CD4-positive, CD25-positive, alpha-beta regulatory T cell (primary cell): ENCODE results near the gene RAD23B. TPM values are rescaled to one million over a fixed set of nuclear protein-coding genes. Genes with fewer than 3 reads are reported as not detected.

Experiments
- ATAC-seq, 2 donors: fragments of 150-1000 bp; cut with Tn5 transposase; one replicate each; pipeline ENCODE4 v1.10.0; 2021; ENCODE audit warnings: low read depth in 2 of 2, moderate number of reproducible peaks in 2 of 2, moderate library complexity in 1 of 2
- DNase-seq, 3 donors: peaks; one replicate each; pipeline versions ENCODE4 v3.0.0 to v3.0.0-alpha.2; 2012 to 2022; ENCODE audit warnings: mixed read lengths in 1 of 3
- H3K27ac ChIP-seq: one replicate; pipeline ENCODE4 v1.7.0; 2013; ENCODE audit warnings: mild to moderate bottlenecking, low read length; ENCODE audit not compliant: insufficient read depth, poor library complexity, severe bottlenecking
- H3K27me3 ChIP-seq: one replicate; pipeline ENCODE4 v1.7.0; 2013; ENCODE audit warnings: low read length; ENCODE audit not compliant: control insufficient read depth, insufficient read depth
- H3K36me3 ChIP-seq: one replicate; pipeline ENCODE4 v1.7.0; 2013; ENCODE audit warnings: mild to moderate bottlenecking, low read length, moderate library complexity; ENCODE audit not compliant: control insufficient read depth, insufficient read depth
- H3K4me1 ChIP-seq: 2 replicates; pipeline ENCODE4 v1.7.0; 2013; ENCODE audit warnings: mild to moderate bottlenecking, low read length; ENCODE audit not compliant: insufficient read depth, control insufficient read depth, poor library complexity, severe bottlenecking
- H3K4me3 ChIP-seq: one replicate; pipeline ENCODE4 v1.7.0; 2013; ENCODE audit warnings: low read depth, mild to moderate bottlenecking, low read length, moderate library complexity
- H3K9me3 ChIP-seq, 2 experiments: 1 replicate in 1 of 2; 2 replicates in 1 of 2; pipeline ENCODE4 v1.7.0; 2013; ENCODE audit warnings: low read length in 2 of 2, mild to moderate bottlenecking in 1 of 2, moderate library complexity in 1 of 2; ENCODE audit not compliant: control insufficient read depth in 2 of 2
- H3K27ac Mint-ChIP-seq, 3 donors: one replicate each; pipeline ENCODE4 v1.8.0; 2020 to 2022; ENCODE audit warnings: mild to moderate bottlenecking in 3 of 3, mixed read lengths in 3 of 3, moderate library complexity in 2 of 3
- H3K27me3 Mint-ChIP-seq: one replicate; pipeline ENCODE4 v1.8.0; 2022; ENCODE audit warnings: mild to moderate bottlenecking, mixed read lengths
- H3K36me3 Mint-ChIP-seq: one replicate; pipeline ENCODE4 v1.8.0; 2020; ENCODE audit warnings: mixed read lengths
- H3K4me1 Mint-ChIP-seq, 4 donors: one replicate each; pipeline ENCODE4 v1.8.0; 2020 to 2022; ENCODE audit warnings: mixed read lengths in 4 of 4, mild to moderate bottlenecking in 1 of 4
- H3K4me3 Mint-ChIP-seq, 4 donors: one replicate each; pipeline ENCODE4 v1.8.0; 2020 to 2022; ENCODE audit warnings: mild to moderate bottlenecking in 4 of 4, mixed read lengths in 4 of 4, moderate library complexity in 3 of 4
- H3K9me3 Mint-ChIP-seq, 7 donors: one replicate each; pipeline ENCODE4 v1.8.0; 2020 to 2022; ENCODE audit warnings: mixed read lengths in 7 of 7, mild to moderate bottlenecking in 3 of 7, moderate library complexity in 2 of 7
- polyA plus RNA-seq, 4 donors: library from polyadenylated mRNA; unstranded; fragments of 300-500 nt; fragmentation: Illumina TruSeq; gene quantifications; one replicate each; pipeline ENCODE4 v1.2.3, GENCODE V29; 2021
- total RNA-seq: library from RNA; stranded (reverse); gene quantifications from one replicate; pipeline ENCODE4 v1.2.3, GENCODE V29; 2022

RAD23B gene
- total and polyA plus RNA-seq, 5 donors from 2014 or later, result 8.9 to 65.4 (median 17.9) TPM

DNA sequence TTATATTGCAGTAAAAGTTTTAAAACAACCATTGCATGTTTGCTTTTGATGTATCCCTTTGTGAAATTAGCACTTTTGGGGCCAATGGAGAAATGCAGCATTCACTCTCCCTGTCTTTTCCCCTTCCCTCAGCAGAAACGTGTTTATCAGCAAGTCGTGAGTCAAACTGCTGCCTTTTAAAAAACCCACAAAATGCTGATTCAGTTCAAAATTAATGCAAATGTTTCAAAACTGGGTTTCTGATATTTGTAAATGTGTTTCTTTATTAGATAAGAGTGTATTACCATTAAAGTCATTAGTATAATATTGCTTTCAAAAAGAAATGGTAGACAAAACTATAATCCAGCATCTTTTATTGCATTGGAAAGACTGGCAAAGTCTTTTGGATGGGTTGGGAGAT is 47.3 kb downstream of the RAD23B start:
- Histone ChIP-seq H3K27me3 (no peaks in the 10 kb centered on the region), H3K4me1 (no peaks in the 10 kb centered on the region), H3K27ac (no peak overlapping the region), H3K4me3 (no peak overlapping the region), H3K9me3 (peaks cover 5 to 6% of the 10 kb centered on the region in 2 experiments), H3K36me3 (peaks cover 74% of the 10 kb centered on the region)
- no peak for DNase-seq
- peaks cover 8 to 16% (median 11%) of the 10 kb centered on the region in 4 donors for H3K4me1 Mint-ChIP-seq
- no peak overlapping the region for H3K27ac Mint-ChIP-seq
- H3K4me3 Mint-ChIP-seq, result no peak overlapping the region
- H3K27me3 Mint-ChIP-seq, result no peaks in the 10 kb centered on the region
- H3K9me3 Mint-ChIP-seq, result peaks cover 0 to 7% (median 0%) of the 10 kb centered on the region in 7 donors
- H3K36me3 Mint-ChIP-seq, result peaks cover 67% of the 10 kb centered on the region
- no peak for ATAC-seq

DNA sequence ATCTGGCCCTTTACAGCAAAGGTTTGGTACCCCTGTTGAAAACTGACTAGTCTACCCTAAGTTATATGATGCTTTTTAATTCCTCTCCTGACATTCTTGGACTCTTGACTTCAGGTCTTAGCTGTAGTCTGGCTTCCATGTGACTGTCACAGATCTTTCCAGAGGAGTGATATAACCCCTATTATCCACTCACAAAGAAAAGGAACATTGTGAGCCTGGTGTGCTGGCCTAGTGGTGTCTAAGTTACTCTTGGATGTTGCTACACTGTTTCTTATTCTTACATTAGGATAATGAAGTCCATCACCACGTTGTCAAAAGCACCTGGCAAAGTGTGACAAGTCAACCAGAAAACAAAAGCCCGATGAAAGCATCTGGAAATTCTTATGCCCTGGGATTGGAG is 49.8 kb downstream of the RAD23B start:
- ATAC-seq (no peak), DNase-seq (no peak)
- H3K4me3 Mint-ChIP-seq, result no peak overlapping the region
- peaks cover 50% of the 10 kb centered on the region for H3K36me3 Mint-ChIP-seq
- Histone ChIP-seq H3K36me3 (peaks cover 63% of the 10 kb centered on the region), H3K4me3 (no peak overlapping the region), H3K27me3 (no peaks in the 10 kb centered on the region), H3K4me1 (no peaks in the 10 kb centered on the region), H3K9me3 (no peaks in the 10 kb centered on the region), H3K27ac (no peak overlapping the region)
- H3K4me1 Mint-ChIP-seq, result peaks cover 0 to 10% (median 4%) of the 10 kb centered on the region in 4 donors
- no peaks in the 10 kb centered on the region for H3K27me3 Mint-ChIP-seq
- peak overlapping the region in 1 of 3 donors; percentile 91 for H3K27ac Mint-ChIP-seq
- no peaks in the 10 kb centered on the region for H3K9me3 Mint-ChIP-seq

DNA sequence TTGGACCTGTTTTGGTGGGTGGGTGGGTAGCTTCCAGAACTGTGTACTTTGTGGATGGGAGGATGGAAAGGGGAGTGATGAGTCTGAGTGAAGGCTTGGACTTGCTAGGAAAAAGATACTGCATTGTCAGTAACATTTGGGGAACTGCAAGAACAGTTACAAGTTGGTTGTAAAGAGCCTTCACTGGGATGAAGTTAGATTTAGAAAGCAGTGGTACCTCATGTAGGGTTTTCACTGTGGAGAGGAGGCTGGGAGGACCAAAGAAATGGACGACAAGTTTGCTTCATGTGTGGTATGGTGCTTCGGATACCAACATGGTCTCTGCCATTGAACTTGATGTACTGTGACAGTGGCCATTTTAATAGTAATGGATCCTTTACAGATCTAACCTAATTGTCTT is 50.3 kb downstream of the RAD23B start:
- Mint-ChIP-seq H3K27ac (peak overlapping the region in 1 of 3 donors; percentile 91), H3K36me3 (peaks cover 45% of the 10 kb centered on the region), H3K9me3 (no peaks in the 10 kb centered on the region), H3K4me3 (no peak overlapping the region), H3K27me3 (no peaks in the 10 kb centered on the region), H3K4me1 (peaks cover 0 to 7% (median 3%) of the 10 kb centered on the region in 4 donors)
- Histone ChIP-seq H3K4me1 (no peaks in the 10 kb centered on the region), H3K4me3 (no peak overlapping the region), H3K9me3 (no peaks in the 10 kb centered on the region), H3K36me3 (peaks cover 58% of the 10 kb centered on the region), H3K27ac (no peak overlapping the region), H3K27me3 (no peaks in the 10 kb centered on the region)
- no peak for DNase-seq
- no peak for ATAC-seq

DNA sequence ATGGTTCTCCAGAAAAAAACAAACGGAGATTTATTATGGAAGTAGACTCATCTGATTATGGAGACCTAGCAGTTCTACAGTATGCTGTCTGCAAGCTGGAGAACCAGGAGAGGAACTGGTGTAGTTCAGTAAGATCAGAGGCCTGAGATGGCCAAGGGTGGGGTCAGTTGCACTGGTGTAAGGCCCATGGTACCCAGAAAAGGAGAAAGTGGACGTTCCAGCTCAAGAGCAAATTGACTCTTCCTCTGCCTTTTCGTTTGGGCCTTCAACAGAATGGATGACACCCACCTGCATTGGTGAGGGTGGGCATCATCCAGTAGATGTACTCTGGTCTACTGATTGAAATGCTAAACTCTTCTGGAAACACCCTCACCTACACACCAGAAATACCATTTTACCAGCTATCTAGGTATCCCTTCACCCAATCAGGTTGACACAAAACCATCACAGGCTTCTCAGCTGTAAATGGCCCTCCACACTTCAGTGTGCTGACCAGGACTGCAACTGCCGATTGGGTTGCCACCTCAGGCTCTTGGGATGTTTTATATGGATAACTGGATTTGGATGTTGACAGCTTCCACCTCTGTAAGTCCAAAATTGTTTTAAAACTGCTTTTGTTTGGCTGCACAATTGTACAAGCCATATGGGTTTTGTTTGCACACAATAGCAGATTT is 51.2 kb downstream of the RAD23B start:
- Mint-ChIP-seq H3K4me3 (no peak overlapping the region), H3K27me3 (no peaks in the 10 kb centered on the region), H3K27ac (no peak overlapping the region), H3K36me3 (peaks cover 42% of the 10 kb centered on the region), H3K4me1 (peaks cover 0 to 7% (median 1%) of the 10 kb centered on the region in 4 donors), H3K9me3 (no peaks in the 10 kb centered on the region)
- H3K27ac ChIP-seq, result no peak overlapping the region
- no peaks in the 10 kb centered on the region for H3K27me3 ChIP-seq
- no peak overlapping the region for H3K4me3 ChIP-seq
- DNase-seq, result no peak
- no peaks in the 10 kb centered on the region for H3K9me3 ChIP-seq
- no peaks in the 10 kb centered on the region for H3K4me1 ChIP-seq
- peaks cover 49% of the 10 kb centered on the region for H3K36me3 ChIP-seq
- ATAC-seq, result no peak

DNA sequence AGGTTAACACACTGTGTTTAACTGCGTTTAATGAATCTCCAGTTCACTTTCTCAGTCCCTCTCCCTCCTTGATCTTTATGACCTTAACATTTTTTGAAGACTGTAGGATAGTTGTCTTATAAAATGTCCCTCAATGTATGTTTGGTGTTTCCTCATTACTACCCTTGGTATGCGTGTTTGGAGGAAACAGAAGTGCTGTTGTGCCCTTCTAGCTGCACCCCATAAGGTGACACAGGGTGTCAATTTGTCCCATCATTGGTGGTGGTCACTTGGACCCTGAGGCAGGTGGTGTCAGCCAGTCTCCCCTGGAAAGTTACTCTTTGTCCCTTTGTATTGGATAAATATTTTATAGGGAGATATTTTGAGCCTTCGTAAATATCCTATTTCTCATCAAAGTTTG is 52.3 kb downstream of the RAD23B start:
- no peak for ATAC-seq
- H3K36me3 Mint-ChIP-seq, result peaks cover 38% of the 10 kb centered on the region
- DNase-seq, result no peak
- H3K4me1 Mint-ChIP-seq, result peaks cover 0 to 7% (median 3%) of the 10 kb centered on the region in 4 donors
- Histone ChIP-seq H3K4me1 (no peaks in the 10 kb centered on the region), H3K36me3 (peaks cover 39% of the 10 kb centered on the region), H3K4me3 (no peak overlapping the region), H3K27me3 (no peaks in the 10 kb centered on the region), H3K27ac (no peak overlapping the region), H3K9me3 (no peaks in the 10 kb centered on the region)
- no peak overlapping the region for H3K4me3 Mint-ChIP-seq
- no peaks in the 10 kb centered on the region for H3K27me3 Mint-ChIP-seq
- H3K9me3 Mint-ChIP-seq, result no peaks in the 10 kb centered on the region
- H3K27ac Mint-ChIP-seq, result no peak overlapping the region

DNA sequence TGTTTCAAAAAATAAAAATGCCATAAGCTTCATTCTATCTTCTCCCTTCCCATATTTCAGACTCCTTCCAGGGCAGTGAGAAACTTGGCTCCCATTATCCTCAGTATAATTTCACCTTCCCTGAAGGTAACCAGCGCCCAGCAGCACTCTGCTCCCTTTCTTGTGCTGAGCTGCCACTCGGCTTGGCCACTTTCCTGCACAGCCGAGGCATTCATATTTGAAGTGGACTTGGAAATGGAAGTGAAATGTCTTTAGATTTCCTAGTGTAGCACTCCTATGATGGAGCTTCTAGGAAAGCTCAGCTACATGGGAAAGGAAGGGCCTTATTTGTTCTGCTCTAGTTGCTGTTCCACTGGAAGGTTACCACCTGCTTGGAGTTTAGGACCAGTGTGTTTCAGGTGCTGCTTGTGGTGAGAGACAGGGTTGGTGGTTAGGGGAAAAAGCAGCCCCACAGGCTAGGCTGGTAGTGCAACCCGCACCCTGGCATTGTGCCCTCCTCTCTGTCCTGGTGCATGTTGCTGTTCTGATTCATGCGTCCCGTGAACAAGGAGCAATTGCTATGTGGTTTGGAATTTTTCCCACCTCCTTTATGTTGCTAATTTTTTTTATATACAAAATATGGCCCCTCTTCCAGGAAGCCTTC is 53.8 kb downstream of the RAD23B start:
- no peak for DNase-seq
- Mint-ChIP-seq H3K4me1 (peaks cover 5 to 10% (median 10%) of the 10 kb centered on the region in 4 donors), H3K9me3 (no peaks in the 10 kb centered on the region), H3K36me3 (peaks cover 23% of the 10 kb centered on the region), H3K27me3 (no peaks in the 10 kb centered on the region), H3K27ac (peak overlapping the region in 2 of 3 donors; percentile 11 to 32), H3K4me3 (no peak overlapping the region)
- Histone ChIP-seq H3K9me3 (no peaks in the 10 kb centered on the region), H3K4me1 (peaks cover 5% of the 10 kb centered on the region), H3K27ac (no peak overlapping the region), H3K27me3 (no peaks in the 10 kb centered on the region), H3K36me3 (peaks cover 23% of the 10 kb centered on the region), H3K4me3 (no peak overlapping the region)
- ATAC-seq, result no peak

DNA sequence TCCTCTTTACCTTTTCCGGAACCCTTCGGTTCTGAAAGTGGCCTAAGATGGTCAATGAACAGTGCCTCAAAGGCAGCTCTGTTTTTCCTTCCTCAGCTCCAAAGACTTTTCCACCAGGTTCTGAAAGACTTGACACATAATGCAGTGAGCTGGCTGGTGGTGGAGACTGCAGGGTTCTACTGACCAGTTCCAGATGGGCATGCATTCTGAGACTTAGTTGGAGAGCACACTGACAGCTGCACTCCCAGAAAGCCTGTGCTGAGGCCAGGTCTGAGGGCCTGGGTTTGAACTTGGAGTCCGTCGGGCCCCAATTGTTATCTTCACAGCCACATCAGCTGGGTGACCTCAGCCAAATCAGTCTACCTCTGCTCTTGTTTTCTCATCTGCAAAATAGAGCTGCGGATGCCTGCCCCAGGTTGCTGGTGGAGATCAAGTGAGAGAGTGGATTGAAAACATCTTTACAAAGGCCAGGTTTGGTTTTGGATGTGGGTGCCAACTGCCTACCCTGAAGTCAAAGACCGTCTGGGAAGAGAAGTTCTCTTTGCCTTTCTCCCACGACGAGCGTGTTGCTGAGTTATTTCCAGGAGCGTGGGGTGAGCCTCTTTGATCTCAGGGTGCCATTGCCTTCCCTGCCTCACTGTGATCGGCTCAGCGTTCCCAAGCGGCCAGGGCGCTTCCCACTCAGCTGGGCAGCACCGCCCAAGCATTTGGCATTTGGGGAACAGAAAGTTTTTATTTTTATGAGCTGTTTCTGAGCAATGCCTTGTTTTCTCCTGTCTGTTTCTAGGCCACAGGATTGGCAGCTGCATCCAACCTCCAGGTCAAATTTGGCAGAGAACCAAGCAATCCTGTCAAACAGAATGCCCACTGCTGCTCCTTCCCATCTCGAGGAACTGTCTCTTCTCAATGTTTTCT is 54.9 kb downstream of the RAD23B start:
- Histone ChIP-seq H3K27me3 (no peaks in the 10 kb centered on the region), H3K9me3 (no peaks in the 10 kb centered on the region), H3K4me1 (peaks cover 5% of the 10 kb centered on the region), H3K4me3 (no peak overlapping the region), H3K27ac (no peak overlapping the region), H3K36me3 (peaks cover 13% of the 10 kb centered on the region)
- Mint-ChIP-seq H3K27ac (peak overlapping the region in 1 of 3 donors; percentile 85), H3K36me3 (peaks cover 14% of the 10 kb centered on the region), H3K4me1 (peaks cover 5 to 10% (median 10%) of the 10 kb centered on the region in 4 donors), H3K4me3 (no peak overlapping the region), H3K9me3 (no peaks in the 10 kb centered on the region), H3K27me3 (no peaks in the 10 kb centered on the region)
- ATAC-seq, result no peak
- no peak for DNase-seq
